ENCODE results near the gene EEA1.

EEA1 gene

GRCh38 chr12:92950011-92950410 is 20.9 kb upstream of the EEA1 start:
- H3K4me3 ChIP-seq (ENCODE audit: low read depth, low read length), result no peak overlapping the region
- TF ChIP-seq, protein P1, sequence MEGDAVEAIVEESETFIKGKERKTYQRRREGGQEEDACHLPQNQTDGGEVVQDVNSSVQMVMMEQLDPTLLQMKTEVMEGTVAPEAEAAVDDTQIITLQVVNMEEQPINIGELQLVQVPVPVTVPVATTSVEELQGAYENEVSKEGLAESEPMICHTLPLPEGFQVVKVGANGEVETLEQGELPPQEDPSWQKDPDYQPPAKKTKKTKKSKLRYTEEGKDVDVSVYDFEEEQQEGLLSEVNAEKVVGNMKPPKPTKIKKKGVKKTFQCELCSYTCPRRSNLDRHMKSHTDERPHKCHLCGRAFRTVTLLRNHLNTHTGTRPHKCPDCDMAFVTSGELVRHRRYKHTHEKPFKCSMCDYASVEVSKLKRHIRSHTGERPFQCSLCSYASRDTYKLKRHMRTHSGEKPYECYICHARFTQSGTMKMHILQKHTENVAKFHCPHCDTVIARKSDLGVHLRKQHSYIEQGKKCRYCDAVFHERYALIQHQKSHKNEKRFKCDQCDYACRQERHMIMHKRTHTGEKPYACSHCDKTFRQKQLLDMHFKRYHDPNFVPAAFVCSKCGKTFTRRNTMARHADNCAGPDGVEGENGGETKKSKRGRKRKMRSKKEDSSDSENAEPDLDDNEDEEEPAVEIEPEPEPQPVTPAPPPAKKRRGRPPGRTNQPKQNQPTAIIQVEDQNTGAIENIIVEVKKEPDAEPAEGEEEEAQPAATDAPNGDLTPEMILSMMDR (IDR thresholded peaks at IDR 0.05; ENCODE audit: low read depth, low read length), result no peak

DNA sequence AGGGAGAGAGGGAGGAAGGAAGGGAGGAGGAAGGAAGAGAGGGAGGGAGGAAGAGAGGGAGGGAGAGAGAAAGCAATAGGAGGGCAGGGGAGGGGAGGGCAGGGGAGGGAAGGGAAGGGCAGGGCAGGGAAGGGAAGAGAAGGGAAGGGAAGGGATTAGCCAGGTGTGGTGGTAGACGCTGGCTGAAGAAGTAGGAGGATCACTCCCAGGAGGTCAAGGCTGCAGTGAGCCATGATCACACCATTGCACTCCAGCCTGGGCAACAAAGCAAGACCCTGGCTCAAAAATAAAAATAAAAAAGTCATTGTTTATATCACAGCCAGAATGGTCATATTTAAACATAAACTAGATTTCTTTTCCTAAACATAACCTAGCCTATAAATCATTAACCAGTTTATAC is 20.4 kb upstream of the EEA1 start:
- no peak overlapping the region for H3K4me3 ChIP-seq (ENCODE audit: low read depth, low read length)
- TF ChIP-seq, protein P1 (IDR thresholded peaks at IDR 0.05; ENCODE audit: low read depth, low read length), result no peak

DNA sequence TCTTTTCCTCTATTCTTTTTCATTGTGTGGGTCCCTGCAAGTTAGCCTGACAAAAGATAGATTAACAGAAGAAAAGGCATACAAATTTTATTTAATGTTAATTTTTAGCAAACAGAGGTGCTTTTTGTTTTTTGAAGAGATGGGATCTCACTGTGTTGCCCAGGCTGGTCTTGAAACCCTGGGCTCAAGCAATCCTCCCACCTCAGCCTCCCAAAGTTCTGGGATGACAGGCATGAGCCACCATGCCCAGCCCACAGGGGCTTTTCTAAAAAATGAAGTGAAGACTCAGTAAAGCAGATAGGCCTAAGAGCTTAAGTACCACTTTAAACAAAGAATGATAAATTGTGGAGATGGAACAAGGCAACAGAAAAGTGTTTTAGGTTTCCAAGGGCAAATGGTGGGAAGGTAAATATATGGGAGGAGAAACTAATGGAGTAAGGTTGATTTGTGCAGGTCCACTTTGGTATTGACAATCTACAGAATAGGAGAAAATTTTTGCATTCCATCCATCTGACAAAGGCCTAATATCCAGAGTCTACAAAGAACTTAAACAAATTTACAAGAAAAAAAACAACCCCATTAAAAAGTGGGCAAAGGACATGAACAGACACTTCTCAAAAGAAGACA is 18.6 kb upstream of the EEA1 start:
- no peak overlapping the region for H3K4me3 ChIP-seq (ENCODE audit: low read depth, low read length)
- TF ChIP-seq, protein P1 (IDR thresholded peaks at IDR 0.05; ENCODE audit: low read depth, low read length), result no peak

- H3K4me3 ChIP-seq (ENCODE audit: low read depth, low read length), result no peak overlapping the region
- TF ChIP-seq, protein P1 (IDR thresholded peaks at IDR 0.05; ENCODE audit: low read depth, low read length), result no peak
Observed at GRCh38 chr12:92945659-92946220, 16.6 kb upstream of the EEA1 start.

DNA sequence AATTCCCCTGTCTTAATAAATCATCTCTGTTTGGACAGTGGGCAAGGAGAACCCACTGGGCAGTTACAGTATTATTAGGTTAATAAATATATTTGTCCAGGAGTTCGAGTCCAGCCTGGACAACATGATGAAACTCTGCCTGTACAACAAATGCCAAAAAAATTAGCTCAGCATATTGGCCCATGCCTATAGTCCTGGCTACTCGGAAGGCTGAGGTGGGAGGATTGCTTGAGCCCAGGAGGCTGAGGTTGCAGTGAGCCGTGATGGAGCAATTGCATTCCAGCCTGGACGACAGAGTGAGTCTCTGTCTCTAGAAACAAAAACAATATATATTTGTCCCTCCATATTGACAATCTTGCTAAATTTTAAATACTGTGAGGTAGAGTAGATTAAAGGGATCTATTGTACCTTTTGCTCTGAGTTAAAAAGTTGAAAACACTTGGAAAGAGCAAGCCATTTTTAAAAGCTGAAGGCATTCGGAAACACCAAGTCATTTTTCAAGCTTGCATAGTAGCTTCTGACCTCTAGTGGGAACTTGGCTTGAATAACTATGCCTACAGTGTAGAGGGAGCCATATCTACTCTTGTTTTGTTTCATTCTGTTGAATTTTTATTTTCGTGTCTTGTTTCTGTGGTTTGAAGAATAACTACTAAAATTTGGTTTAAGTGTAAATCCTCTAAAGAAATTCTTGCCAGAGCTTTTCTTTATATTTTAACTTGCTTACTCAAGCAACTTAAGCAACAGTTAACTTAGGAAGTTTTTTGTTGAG is 14.6 kb upstream of the EEA1 start:
- TF ChIP-seq, protein P1 (IDR thresholded peaks at IDR 0.05; ENCODE audit: low read depth, low read length), result no peak
- H3K4me3 ChIP-seq (ENCODE audit: low read depth, low read length), result no peak overlapping the region

DNA sequence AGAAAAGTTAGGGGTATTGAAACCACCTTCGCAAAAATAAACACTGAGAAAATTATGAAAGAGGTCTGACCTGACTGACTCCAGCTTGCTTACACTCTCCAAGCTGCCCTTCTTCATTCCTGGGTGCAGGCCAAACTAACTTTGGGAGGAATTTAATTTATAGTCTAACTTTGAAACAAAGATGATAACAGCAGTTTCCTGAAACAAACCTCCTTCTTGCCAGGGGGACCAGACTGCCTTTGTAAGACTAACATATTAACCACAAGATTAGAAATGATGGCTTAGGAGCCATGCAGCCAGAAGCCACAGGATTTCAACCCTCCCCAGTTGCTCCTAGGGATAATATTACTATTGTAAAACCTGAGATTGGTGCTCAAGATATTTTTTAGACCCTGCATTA is 13.8 kb upstream of the EEA1 start:
- TF ChIP-seq, protein P1 (IDR thresholded peaks at IDR 0.05; ENCODE audit: low read depth, low read length), result no peak
- H3K4me3 ChIP-seq (ENCODE audit: low read depth, low read length), result no peak overlapping the region

DNA sequence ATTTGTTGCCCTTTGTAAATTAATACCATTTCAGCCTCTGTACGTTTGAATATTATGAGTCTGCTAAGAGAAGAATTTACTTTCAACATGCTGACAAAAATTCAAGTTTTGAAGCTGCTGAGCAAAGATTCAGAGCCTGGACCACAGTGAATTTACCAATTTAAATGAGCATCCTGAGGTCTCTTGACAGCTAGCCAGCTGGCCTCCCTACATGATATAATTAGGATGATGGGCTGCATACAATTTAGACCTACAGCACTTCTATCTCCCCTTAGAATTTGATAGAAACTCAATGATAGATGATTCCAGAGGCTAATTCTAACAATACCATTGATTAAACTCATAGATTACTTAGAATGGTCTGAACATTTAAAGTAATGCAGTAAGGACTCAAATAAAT is 10.0 kb upstream of the EEA1 start:
- TF ChIP-seq, protein P1 (IDR thresholded peaks at IDR 0.05; ENCODE audit: low read depth, low read length), result no peak
- H3K4me3 ChIP-seq (ENCODE audit: low read depth, low read length), result no peak overlapping the region
